Keratinocyte (primary cell): ENCODE results near the gene SMCO2. TPM values are rescaled to one million over a fixed set of nuclear protein-coding genes. Genes with fewer than 3 reads are reported as not detected.

Experiments
- DNase-seq: peaks from one replicate; pipeline ENCODE4 v3.0.0-alpha.2; 2011; ENCODE audit warnings: low read depth, missing footprints, low spot score
- FAIRE-seq: peaks from 2 replicates; lab custom pipeline; 2011; peaks lifted over from hg19 to GRCh38; lab: Jason Lieb, UNC
- H2AFZ ChIP-seq: 2 replicates; pipeline ENCODE4 v1.6.0; 2012; ENCODE audit warnings: low read length, control low read depth, inconsistent platforms; ENCODE audit not compliant: control insufficient read depth
- H3K27ac ChIP-seq: 2 replicates; pipeline ENCODE4 v1.5.1; 2011; ENCODE audit warnings: low read length; ENCODE audit not compliant: control insufficient read depth, insufficient read depth
- H3K27me3 ChIP-seq: 3 replicates; pipeline ENCODE4 v1.6.0; 2011; ENCODE audit warnings: low read length; ENCODE audit not compliant: control insufficient read depth, insufficient read depth; ENCODE audit errors: extremely low read depth
- H3K36me3 ChIP-seq, 2 experiments: 2 replicates in 1 of 2; 3 replicates in 1 of 2; pipeline ENCODE4 v1.5.1; 2011; ENCODE audit warnings: low read length in 2 of 2, mild to moderate bottlenecking in 1 of 2; ENCODE audit not compliant: control insufficient read depth in 2 of 2, insufficient read depth in 2 of 2; ENCODE audit errors: extremely low read depth in 1 of 2
- H3K4me1 ChIP-seq: 3 replicates; pipeline ENCODE4 v1.5.1; 2011; ENCODE audit warnings: low read length; ENCODE audit not compliant: control insufficient read depth, insufficient read depth; ENCODE audit errors: extremely low read depth
- H3K4me2 ChIP-seq: 3 replicates; pipeline ENCODE4 v1.6.0; 2011; ENCODE audit warnings: low read depth, low read length; ENCODE audit not compliant: control insufficient read depth, insufficient read depth; ENCODE audit errors: extremely low read depth
- H3K4me3 ChIP-seq, 3 experiments: fragments of 200-600 bp in 1 of 3; sonication (generic) in 1 of 3; 2 replicates in 2 of 3; 3 replicates in 1 of 3; pipeline ENCODE4 v1.5.1; 2011 to 2016; ENCODE audit warnings: low read length in 3 of 3, mild to moderate bottlenecking in 3 of 3, control low read depth in 2 of 3, inconsistent platforms in 1 of 3, low read depth in 1 of 3, mixed read lengths in 1 of 3, mixed run types in 1 of 3, moderate library complexity in 1 of 3; ENCODE audit not compliant: control insufficient read depth in 2 of 3, insufficient read depth in 2 of 3; ENCODE audit errors: extremely low read depth in 1 of 3
- H3K79me2 ChIP-seq: 2 replicates; pipeline ENCODE4 v1.6.0; 2012; ENCODE audit warnings: low read length; ENCODE audit not compliant: control insufficient read depth, insufficient read depth
- H3K9ac ChIP-seq: 3 replicates; pipeline ENCODE4 v1.6.0; 2011; ENCODE audit warnings: low read length; ENCODE audit not compliant: control insufficient read depth, insufficient read depth; ENCODE audit errors: extremely low read depth
- H3K9me1 ChIP-seq: 3 replicates; pipeline ENCODE4 v1.6.0; 2011; ENCODE audit warnings: low read length; ENCODE audit not compliant: control insufficient read depth, insufficient read depth; ENCODE audit errors: extremely low read depth
- H3K9me3 ChIP-seq: 2 replicates; pipeline ENCODE4 v1.5.1; 2012; ENCODE audit warnings: low read depth, low read length; ENCODE audit not compliant: control insufficient read depth
- H4K20me1 ChIP-seq: 3 replicates; pipeline ENCODE4 v1.6.0; 2011; ENCODE audit warnings: low read length; ENCODE audit not compliant: control insufficient read depth, insufficient read depth; ENCODE audit errors: extremely low read depth
- EZH2 ChIP-seq: IDR thresholded peaks from one replicate; pipeline ENCODE4 v1.6.1; 2012; ENCODE audit warnings: inconsistent platforms, mild to moderate bottlenecking, low read length, moderate library complexity
- dilution Hi-C: fragments of 300-500 bp; cut with MboI; formaldehyde crosslinking; loops from one replicate; pipeline ENCODE4 v1.7.0; 2020; ENCODE audit warnings: low sequenced_read_pairs; ENCODE audit not compliant: extremely low pct_ligation_motif_present
- polyA plus RNA-seq, 5 experiments: library from polyadenylated mRNA; depleted of rRNA in 3 of 5; stranded (reverse) in 3 of 5; stranded (forward) in 1 of 5; unstranded in 1 of 5; fragments of >200 nt; gene quantifications; 1 replicate in 1 of 5; 2 replicates in 3 of 5; 3 replicates in 1 of 5; pipeline versions ENCODE4 v1.2.1 to v1.2.3, GENCODE V29; 2011 to 2012; ENCODE audit warnings: missing spikeins in 2 of 5, low read depth in 1 of 5, low replicate concordance in 1 of 5
- TF ChIP-seq, protein P1 (sequence below), 3 experiments: IDR thresholded peaks in 1 of 3; conservative IDR thresholded peaks in 1 of 3; optimal IDR thresholded peaks in 1 of 3; 2 replicates in 2 of 3; 3 replicates in 1 of 3; pipeline versions ENCODE3 to v1.5.1; 2011; ENCODE audit warnings: low read length in 3 of 3, mild to moderate bottlenecking in 3 of 3, moderate library complexity in 2 of 3, control low read depth in 1 of 3, inconsistent platforms in 1 of 3; ENCODE audit not compliant: insufficient read depth in 2 of 3; ENCODE audit errors: extremely low read depth in 1 of 3

Gene SMCO2
- polyA plus RNA-seq, 1 donor (not counting 4 experiments of a cell fraction or from before 2014, with no cell fraction given) = 0.49 TPM

- no peak for FAIRE-seq
- H3K4me2 ChIP-seq = no peak overlapping the region
- H3K9me3 ChIP-seq = no peaks in the 10 kb centered on the region
- no peak for DNase-seq
- no peaks in the 10 kb centered on the region for H3K9me1 ChIP-seq
- dilution Hi-C loops = no loop called here
- no peaks in the 10 kb centered on the region for H3K4me1 ChIP-seq
- no peaks in the 10 kb centered on the region for H3K79me2 ChIP-seq
- H3K27me3 ChIP-seq = no peaks in the 10 kb centered on the region
- H4K20me1 ChIP-seq = no peaks in the 10 kb centered on the region
- H3K27ac ChIP-seq = no peak overlapping the region
- no peak overlapping the region for H2AFZ ChIP-seq
- no peak overlapping the region for H3K4me3 ChIP-seq
- no peaks in the 10 kb centered on the region for H3K36me3 ChIP-seq
- TF ChIP-seq EZH2 = no peak
- TF ChIP-seq, protein P1, sequence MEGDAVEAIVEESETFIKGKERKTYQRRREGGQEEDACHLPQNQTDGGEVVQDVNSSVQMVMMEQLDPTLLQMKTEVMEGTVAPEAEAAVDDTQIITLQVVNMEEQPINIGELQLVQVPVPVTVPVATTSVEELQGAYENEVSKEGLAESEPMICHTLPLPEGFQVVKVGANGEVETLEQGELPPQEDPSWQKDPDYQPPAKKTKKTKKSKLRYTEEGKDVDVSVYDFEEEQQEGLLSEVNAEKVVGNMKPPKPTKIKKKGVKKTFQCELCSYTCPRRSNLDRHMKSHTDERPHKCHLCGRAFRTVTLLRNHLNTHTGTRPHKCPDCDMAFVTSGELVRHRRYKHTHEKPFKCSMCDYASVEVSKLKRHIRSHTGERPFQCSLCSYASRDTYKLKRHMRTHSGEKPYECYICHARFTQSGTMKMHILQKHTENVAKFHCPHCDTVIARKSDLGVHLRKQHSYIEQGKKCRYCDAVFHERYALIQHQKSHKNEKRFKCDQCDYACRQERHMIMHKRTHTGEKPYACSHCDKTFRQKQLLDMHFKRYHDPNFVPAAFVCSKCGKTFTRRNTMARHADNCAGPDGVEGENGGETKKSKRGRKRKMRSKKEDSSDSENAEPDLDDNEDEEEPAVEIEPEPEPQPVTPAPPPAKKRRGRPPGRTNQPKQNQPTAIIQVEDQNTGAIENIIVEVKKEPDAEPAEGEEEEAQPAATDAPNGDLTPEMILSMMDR (optimal IDR thresholded peaks at IDR 0.05 in 1 of 3, IDR thresholded peaks at IDR 0.05 in 1 of 3, conservative IDR thresholded peaks at IDR 0.05 in 1 of 3; ENCODE audit: extremely low read depth in 1 of 3, insufficient read depth in 2 of 3, low read length in 3 of 3) = no peak
- no peak overlapping the region for H3K9ac ChIP-seq
Observed at GRCh38 chr12:27486961-27487360, 40.4 kb downstream of the SMCO2 start.

DNA sequence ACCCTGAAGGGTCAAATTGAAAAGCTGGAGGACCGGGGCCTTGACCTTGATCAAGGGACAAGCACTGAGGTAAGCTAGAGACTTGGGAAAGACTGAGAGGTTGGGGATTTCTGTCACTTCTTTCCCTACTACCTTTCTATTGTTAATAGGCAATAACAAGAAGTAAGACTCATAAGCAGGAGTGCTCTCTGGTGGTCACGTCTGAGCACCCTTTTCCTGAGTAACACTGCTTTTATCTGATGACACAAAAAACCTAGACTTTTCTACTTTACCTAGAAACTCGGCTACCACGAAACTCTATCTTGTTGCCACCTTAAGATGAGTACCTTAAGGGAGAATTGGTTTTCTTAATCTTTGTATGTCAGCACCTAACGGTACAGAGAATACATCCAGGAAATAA lies 41.9 kb downstream of the SMCO2 start:
- no peak for TF ChIP-seq EZH2
- TF ChIP-seq, protein P1 (optimal IDR thresholded peaks at IDR 0.05 in 1 of 3, IDR thresholded peaks at IDR 0.05 in 1 of 3, conservative IDR thresholded peaks at IDR 0.05 in 1 of 3; ENCODE audit: extremely low read depth in 1 of 3, insufficient read depth in 2 of 3, low read length in 3 of 3) = peak in 1 of 3 experiments; percentile 18
- Histone ChIP-seq H3K4me1 (peaks cover 3% of the 10 kb centered on the region), H3K27ac (no peak overlapping the region), H2AFZ (no peak overlapping the region), H3K4me3 (no peak overlapping the region), H3K79me2 (no peaks in the 10 kb centered on the region), H3K36me3 (no peaks in the 10 kb centered on the region), H3K9me1 (no peaks in the 10 kb centered on the region), H3K27me3 (no peaks in the 10 kb centered on the region), H3K4me2 (no peak overlapping the region), H4K20me1 (no peaks in the 10 kb centered on the region), H3K9ac (no peak overlapping the region), H3K9me3 (no peaks in the 10 kb centered on the region)
- dilution Hi-C loops = no loop called here
- no peak for DNase-seq
- FAIRE-seq = peak; percentile 57
